OCI-M1 (cell line): ENCODE measurements around the gene CTSA.

Source experiments
- DNase-seq: peaks from one replicate; lab custom pipeline; 2025; lab: John Stamatoyannopoulos, UW

The CTSA gene

GRCh38 chr20:45890985-45891983, at the start of gene CTSA, which contains the start of gene NEURL2:
Gene CTSA, plus strand, starts transcription at chr20:45891335. Its CDS starts 234 bp downstream, at chr20:45891569.
Gene NEURL2, minus strand, starts transcription at chr20:45891208. Its CDS starts 217 bp downstream, at chr20:45890991.
- peak; percentile 92 for DNase-seq

DNA sequence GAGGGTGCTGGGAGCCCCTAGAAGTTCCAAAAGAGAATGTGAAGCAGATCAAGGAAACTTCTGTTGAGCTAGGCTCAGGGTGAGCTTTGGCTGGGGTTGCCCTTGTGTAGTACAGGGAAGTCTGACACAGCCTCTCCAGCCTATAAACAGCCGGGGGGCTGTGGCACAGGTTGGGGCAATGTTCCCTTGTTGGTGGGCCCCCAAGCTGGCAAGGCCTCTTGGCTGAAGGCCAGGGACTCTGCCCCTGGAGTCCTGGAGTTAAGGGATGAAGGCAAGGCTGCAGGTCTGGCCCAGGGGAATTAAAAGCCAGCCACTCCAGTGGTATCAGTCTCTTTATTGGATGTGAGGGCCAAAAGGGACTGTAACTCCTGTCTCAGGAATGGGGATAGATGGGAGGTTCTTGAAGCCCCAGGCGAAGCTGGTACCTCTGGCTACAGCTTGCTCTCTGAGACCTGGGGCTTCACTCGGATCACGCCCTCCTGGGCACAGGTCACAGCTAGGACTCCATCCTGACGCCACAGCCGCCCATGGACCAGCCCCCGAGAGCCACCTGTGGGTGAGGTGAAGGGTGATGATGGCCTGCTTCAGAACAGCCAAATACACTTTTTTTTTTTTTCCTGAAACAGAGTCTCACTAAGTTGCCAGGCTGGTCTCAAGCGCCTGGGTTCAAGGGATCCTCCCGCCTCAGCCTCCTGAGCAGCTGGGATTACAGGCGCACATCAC, 49.6 kb upstream of the CTSA start:
- no peak for DNase-seq

DNA sequence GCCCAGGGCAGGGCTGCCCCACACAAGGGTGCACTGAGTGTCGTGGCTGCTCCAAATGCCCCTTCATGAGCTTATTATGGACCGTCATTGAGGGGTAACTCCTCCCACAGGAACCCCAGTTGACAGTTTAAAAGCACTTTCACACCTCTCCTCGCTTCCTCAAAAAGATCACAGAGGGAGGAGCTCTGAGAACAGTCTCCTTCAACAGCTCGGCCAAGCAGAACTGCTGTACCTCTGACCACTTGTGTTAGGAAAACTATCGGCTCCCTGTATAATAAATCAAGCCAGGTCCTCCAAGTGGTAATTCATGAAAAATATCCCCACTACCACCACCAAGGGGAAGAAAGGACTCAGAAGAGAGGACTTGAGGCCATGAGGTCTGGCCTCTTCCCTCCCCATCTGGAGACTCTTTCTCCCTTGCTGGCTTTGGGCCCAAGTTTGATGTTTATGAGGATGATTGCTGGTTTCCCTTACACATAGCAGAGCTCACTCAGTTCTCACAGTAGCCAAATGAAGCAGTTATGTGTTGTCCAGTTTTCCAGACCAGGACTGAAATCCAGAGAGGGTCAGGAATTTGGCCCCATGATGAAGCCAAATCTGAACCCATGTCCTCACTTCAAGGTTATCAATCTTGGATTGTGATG, 48.8 kb upstream of the CTSA start:
- DNase-seq = no peak

GRCh38 chr20:45843506-45843905, 47.6 kb upstream of the CTSA start:
- DNase-seq = no peak

- no peak for DNase-seq
Observed at GRCh38 chr20:45845452-45845851, 45.7 kb upstream of the CTSA start.

DNA sequence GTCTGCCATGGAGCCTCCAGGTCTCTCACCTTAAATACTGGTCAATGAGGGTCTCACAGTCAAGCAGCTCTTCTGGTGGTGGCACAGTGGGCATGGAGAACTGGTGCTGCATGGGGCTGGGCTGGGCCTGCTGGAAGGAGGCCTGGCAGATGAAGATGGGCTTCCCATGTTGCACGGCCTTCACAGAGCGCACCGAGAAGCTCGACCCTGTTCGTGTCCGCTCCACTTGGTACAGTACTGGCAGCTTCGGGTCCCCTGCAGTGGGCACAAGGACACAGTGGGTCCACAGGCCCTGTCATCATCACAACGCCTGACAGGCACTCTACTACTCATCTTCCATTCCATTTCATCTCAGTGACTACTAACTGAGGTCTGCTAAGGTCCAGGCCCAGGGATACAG, 42.7 kb upstream of the CTSA start:
- DNase-seq = no peak

DNA sequence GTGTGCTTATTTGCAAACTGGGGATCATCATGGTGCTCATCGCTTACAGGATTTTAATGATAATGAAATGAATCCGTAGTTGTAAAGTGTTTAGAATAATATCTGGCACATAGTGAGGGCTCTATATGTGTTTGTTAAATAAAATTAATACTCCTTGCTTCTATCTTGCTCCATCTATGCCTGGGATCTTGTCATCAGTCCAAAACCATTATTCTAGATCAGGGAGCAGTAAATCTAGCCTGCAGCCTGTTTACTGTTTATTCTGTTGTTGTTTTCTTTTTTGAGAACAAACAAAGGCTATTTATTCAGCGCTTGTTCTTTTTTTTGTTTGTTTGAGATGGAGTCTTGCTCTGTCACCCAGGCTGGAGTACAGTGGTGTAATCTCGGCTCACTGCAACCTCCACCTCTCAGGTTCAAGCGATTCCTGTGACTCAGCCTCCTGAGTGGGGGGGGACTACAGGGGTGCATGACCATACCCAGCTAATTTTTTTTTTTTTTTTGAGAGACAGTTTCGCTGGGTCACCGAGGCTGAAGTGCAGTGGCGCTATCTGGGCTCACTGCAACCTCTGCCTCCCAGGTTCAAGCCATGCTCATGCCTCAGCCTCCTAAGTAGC, 42.1 kb upstream of the CTSA start:
- DNase-seq = no peak

- no peak for DNase-seq
Observed at GRCh38 chr20:45850238-45850637, 40.9 kb upstream of the CTSA start.

- DNase-seq = peak; percentile 70
Observed at GRCh38 chr20:45850926-45851325, 40.2 kb upstream of the CTSA start.

DNA sequence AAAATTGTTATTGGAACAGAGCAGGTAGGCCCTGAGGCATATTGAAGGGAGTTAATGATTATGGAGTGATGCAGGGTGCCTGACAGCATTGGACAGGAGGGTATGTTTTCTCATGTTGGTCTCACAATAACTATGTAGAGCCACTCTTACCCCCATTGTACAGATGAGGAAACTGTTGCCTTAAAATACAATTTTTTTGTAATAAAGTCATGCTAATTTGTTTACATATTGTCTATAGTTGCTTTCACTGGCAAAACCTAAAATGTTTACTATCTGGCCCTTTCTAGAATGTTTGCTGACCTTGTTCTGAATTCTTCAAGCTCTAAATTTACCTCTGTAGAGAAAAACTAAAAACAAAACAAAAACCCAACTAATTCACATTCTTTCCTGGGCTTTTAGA, 39.6 kb upstream of the CTSA start:
- no peak for DNase-seq

- peak; percentile 10 for DNase-seq
Observed at GRCh38 chr20:45852326-45852725, 38.8 kb upstream of the CTSA start.

DNA sequence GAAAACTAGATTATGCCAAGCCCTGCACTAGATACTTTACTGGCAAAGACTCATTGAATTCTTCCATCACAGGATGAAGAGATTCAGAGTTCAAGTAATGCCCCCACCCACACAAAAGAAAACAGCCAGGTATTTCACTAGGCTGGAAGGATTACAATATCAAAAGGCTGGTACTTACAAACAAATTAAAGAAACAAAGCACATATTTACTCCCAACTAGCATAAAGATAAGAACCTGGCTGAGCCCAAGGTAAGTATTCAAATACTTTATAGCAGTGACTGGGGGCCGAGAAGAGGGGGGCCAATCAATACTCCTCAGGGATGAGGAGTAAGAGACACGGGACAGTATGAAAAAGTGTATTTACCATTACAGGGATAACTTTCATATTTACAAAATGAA, 37.7 kb upstream of the CTSA start:
- no peak for DNase-seq

- peak; percentile 99 for DNase-seq
Observed at GRCh38 chr20:45857114-45857881, 33.8 kb upstream of the CTSA start, which contains the start of the genes ACOT8 and ZSWIM3. Gene ACOT8, minus strand, starts transcription at chr20:45857392. Its CDS starts 77 bp downstream, at chr20:45857315. Gene ZSWIM3, plus strand, starts transcription at chr20:45857614. Its CDS starts 212 bp downstream, at chr20:45857826.

- peak; percentile 85 for DNase-seq
Observed at GRCh38 chr20:45857882-45858216, 33.3 kb upstream of the CTSA start.

- DNase-seq = no peak
Observed at GRCh38 chr20:45859916-45860315, 31.2 kb upstream of the CTSA start.

DNA sequence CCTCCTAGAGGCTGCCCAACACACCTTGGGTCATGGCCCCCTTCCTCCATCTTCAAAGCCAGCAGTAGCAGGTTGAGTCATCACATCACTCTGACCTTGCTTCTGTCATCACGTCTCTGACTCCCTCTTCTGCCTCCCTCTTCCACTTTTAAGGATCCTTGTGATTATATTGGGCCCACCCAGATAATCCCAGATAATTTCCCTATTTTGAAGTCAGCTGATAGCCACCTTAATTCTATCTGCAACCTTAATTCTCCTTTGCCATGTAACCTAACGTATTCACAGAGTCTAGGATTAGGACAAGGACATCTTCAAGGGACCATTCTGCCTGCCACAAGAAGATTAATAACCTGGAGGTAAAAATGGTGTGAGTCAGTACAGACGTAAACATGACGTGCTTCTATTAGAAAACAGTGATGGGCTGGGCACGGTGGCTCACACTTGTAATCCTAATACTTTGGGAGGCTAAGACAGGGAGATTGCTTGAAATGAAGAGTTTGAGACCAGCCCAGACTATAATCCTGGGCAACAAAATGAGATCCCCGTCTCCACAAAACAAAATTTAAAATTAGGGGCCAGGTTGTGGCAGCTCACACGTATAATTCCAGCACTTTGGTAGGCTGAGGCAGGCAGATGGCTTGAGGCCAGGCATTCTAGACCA, 30.4 kb upstream of the CTSA start:
- DNase-seq = no peak

DNA sequence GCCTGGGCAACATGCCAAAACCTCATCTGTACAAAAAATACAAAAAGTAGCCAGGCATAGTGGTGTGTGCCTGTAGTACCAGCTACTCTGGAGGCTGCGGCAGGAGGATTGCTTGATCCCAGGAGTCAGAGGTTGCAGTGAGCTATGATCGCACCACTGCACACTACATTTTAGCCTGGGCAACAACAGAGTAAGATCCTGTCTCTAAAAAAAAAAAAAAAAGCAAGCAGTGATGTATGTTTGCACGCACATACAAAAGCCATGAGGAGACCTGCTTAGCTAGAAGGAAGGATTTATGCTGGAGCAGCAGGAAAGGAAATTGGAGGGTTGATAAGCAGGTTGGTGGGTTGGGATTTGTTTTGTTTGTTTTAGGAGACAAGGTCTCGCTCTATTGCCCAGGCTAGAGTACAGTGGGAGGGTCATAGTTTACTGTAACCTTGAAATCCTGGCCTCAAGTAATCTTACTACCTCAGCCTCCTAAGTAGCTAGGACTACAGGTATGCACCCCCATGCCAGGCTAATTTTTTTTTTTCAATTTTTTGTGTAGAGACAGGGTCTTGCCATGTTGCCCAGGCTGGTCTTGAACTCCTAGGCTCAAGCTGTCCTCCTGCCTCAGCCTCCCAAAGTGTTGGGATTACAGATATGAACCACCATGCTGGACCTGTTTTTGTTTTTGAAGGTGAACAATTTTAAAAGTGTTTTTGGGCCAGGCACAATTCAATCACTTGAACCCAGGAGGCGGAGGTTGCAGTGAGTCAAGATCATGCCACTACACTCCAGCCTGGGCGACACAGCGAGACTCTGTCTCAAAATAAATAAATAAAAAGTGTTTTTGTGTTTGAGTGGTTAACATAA, 29.7 kb upstream of the CTSA start:
- peak; percentile 6 for DNase-seq

- no peak for DNase-seq
Observed at GRCh38 chr20:45863543-45864470, 27.3 kb upstream of the CTSA start.
